IMR-90 (cell line): ENCODE data around the gene ARR3. TPM values are rescaled to one million over a fixed set of nuclear protein-coding genes. Genes with fewer than 3 reads are reported as not detected.

Source experiments
- ATAC-seq: fragments of 200-7000 bp; cut with Tn5 transposase; 2 replicates; pipeline ENCODE4 v1.9.1; 2020; ENCODE audit warnings: low read depth, mild to moderate bottlenecking, moderate library complexity
- BruUV-seq: library from RNA; stranded (reverse); fragments of 400-500 nt; replicated peaks from 2 replicates; lab custom pipeline; 2021; lab: Mats Ljungman, UMichigan
- CTCF ChIA-PET: fragments of 300-600 bp; formaldehyde crosslinking; extraction: SDS; loops from one replicate; lab custom pipeline; 2021; ENCODE audit warnings: antibody characterized with exemption; lab: Yijun Ruan, JAX
- POLR2A ChIA-PET: fragments of 300-600 bp; sonication (Branson Sonifier 250); formaldehyde crosslinking; loops from one replicate; lab custom pipeline; 2022; ENCODE audit warnings: antibody characterized with exemption; ENCODE audit not compliant: unreplicated experiment; lab: Charles Lee
- DNase-seq: peaks from one replicate; pipeline ENCODE4 v3.0.0; 2013
- H2AFZ ChIP-seq: replicated peaks from 2 replicates; pipeline ENCODE3; 2013; ENCODE audit warnings: low read length, mild to moderate bottlenecking; ENCODE audit not compliant: poor library complexity
- H2AK5ac ChIP-seq: 2 replicates; pipeline ENCODE4 v1.6.1; 2013; ENCODE audit warnings: low read depth, low read length, inconsistent platforms
- H2AK9ac ChIP-seq: replicated peaks from 2 replicates; pipeline ENCODE3; 2013; ENCODE audit warnings: mild to moderate bottlenecking, low read depth, low read length, moderate library complexity; ENCODE audit not compliant: poor library complexity
- H2BK120ac ChIP-seq: 2 replicates; pipeline ENCODE4 v1.6.1; 2013; ENCODE audit warnings: low read depth, low read length, inconsistent platforms
- H2BK15ac ChIP-seq: 3 replicates; pipeline ENCODE4 v1.6.1; 2013; ENCODE audit warnings: low read depth, low read length, inconsistent platforms
- H2BK20ac ChIP-seq: 2 replicates; pipeline ENCODE4 v1.6.1; 2013; ENCODE audit warnings: low read depth, mild to moderate bottlenecking, inconsistent platforms, low read length, moderate library complexity
- H2BK5ac ChIP-seq: 2 replicates; pipeline ENCODE4 v1.6.1; 2013; ENCODE audit warnings: mild to moderate bottlenecking, low read depth, low read length, inconsistent platforms; ENCODE audit not compliant: poor library complexity, severe bottlenecking
- H3K14ac ChIP-seq: replicated peaks from 2 replicates; pipeline ENCODE4 v1.6.1; 2013; ENCODE audit warnings: low read depth, low read length, inconsistent platforms
- H3K18ac ChIP-seq: 2 replicates; pipeline ENCODE4 v1.6.1; 2013; ENCODE audit warnings: low read depth, low read length, control low read depth
- H3K23ac ChIP-seq: 2 replicates; pipeline ENCODE4 v1.6.1; 2013; ENCODE audit warnings: low read depth, low read length, inconsistent platforms
- H3K27ac ChIP-seq: 2 replicates; pipeline ENCODE4 v1.5.1; 2013; ENCODE audit warnings: mild to moderate bottlenecking, control low read depth, low read length; ENCODE audit not compliant: insufficient read depth
- H3K27me3 ChIP-seq: 2 replicates; pipeline ENCODE4 v1.6.1; 2013; ENCODE audit warnings: low read length; ENCODE audit not compliant: control insufficient read depth, insufficient read depth
- H3K36me3 ChIP-seq: 2 replicates; pipeline ENCODE4 v1.6.1; 2013; ENCODE audit warnings: low read length, mixed read lengths; ENCODE audit not compliant: control insufficient read depth, insufficient read depth
- H3K4ac ChIP-seq: 2 replicates; pipeline ENCODE4 v1.6.1; 2013; ENCODE audit warnings: low read depth, low read length, inconsistent platforms
- H3K4me1 ChIP-seq: 2 replicates; pipeline ENCODE4 v1.6.1; 2013; ENCODE audit warnings: low read length, mixed read lengths; ENCODE audit not compliant: control insufficient read depth, insufficient read depth
- H3K4me2 ChIP-seq: 2 replicates; pipeline ENCODE4 v1.6.1; 2013; ENCODE audit warnings: low read depth, mild to moderate bottlenecking, control low read depth, low read length, moderate library complexity
- H3K4me3 ChIP-seq: 2 replicates; pipeline ENCODE4 v1.5.1; 2013; ENCODE audit warnings: low read depth, mild to moderate bottlenecking, control low read depth, low read length, moderate library complexity; ENCODE audit not compliant: insufficient read depth
- H3K56ac ChIP-seq: 2 replicates; pipeline ENCODE4 v1.6.1; 2013; ENCODE audit warnings: low read length, inconsistent platforms; ENCODE audit not compliant: insufficient read depth; ENCODE audit errors: extremely low read depth
- H3K79me1 ChIP-seq, 2 experiments: 2 replicates each; pipeline ENCODE4 v1.6.1; 2013; ENCODE audit warnings: low read length in 2 of 2, inconsistent platforms in 1 of 2, low read depth in 1 of 2
- H3K9ac ChIP-seq: 2 replicates; pipeline ENCODE4 v1.6.1; 2013; ENCODE audit warnings: low read depth, low read length, control low read depth
- H3K9me1 ChIP-seq: 2 replicates; pipeline ENCODE4 v1.6.1; 2013; ENCODE audit warnings: low read length, inconsistent platforms; ENCODE audit not compliant: insufficient read depth
- H3K9me3 ChIP-seq: 2 replicates; pipeline ENCODE4 v1.6.1; 2013; ENCODE audit warnings: low read length; ENCODE audit not compliant: control insufficient read depth, insufficient read depth
- H4K20me1 ChIP-seq: 2 replicates; pipeline ENCODE4 v1.6.1; 2013; ENCODE audit warnings: low read length, inconsistent platforms; ENCODE audit not compliant: insufficient read depth
- H4K5ac ChIP-seq: 2 replicates; pipeline ENCODE4 v1.6.1; 2013; ENCODE audit warnings: mild to moderate bottlenecking, low read depth, low read length, control low read depth
- H4K8ac ChIP-seq, 2 experiments: 2 replicates each; pipeline ENCODE4 v1.6.1; 2013; ENCODE audit warnings: low read depth in 2 of 2, low read length in 2 of 2, control low read depth in 1 of 2, inconsistent platforms in 1 of 2
- H4K91ac ChIP-seq: 2 replicates; pipeline ENCODE4 v1.6.1; 2013; ENCODE audit warnings: low read depth, low read length, inconsistent platforms; ENCODE audit not compliant: insufficient read depth
- BHLHE40 ChIP-seq: fragments of 150-350 bp; IDR thresholded peaks from 2 replicates; pipeline ENCODE4 v1.6.1; 2016; ENCODE audit warnings: mild to moderate bottlenecking, low read depth, low read length
- CEBPB ChIP-seq: IDR thresholded peaks from 2 replicates; pipeline ENCODE4 v1.6.1; 2012; ENCODE audit warnings: low read depth, low read length, improper control_type of control experiment
- CHD1 ChIP-seq: IDR thresholded peaks from 2 replicates; pipeline ENCODE4 v1.6.1; 2012; ENCODE audit warnings: low read depth, low read length, improper control_type of control experiment
- CTCF ChIP-seq: conservative IDR thresholded peaks from 2 replicates; pipeline ENCODE4 v1.5.1; 2012; ENCODE audit warnings: mild to moderate bottlenecking, low read depth, low read length, improper control_type of control experiment
- ELK1 ChIP-seq: fragments of 150-350 bp; IDR thresholded peaks from 2 replicates; pipeline ENCODE4 v1.6.1; 2016; ENCODE audit warnings: low read depth, mild to moderate bottlenecking, low read length, moderate library complexity, borderline replicate concordance
- FOS ChIP-seq: fragments of 150-350 bp; IDR thresholded peaks from 2 replicates; pipeline ENCODE4 v1.6.1; 2016; ENCODE audit warnings: low read depth, low read length
- MAFK ChIP-seq: IDR thresholded peaks from 2 replicates; pipeline ENCODE4 v1.6.1; 2012; ENCODE audit warnings: low read depth, low read length, improper control_type of control experiment
- MAZ ChIP-seq: IDR thresholded peaks from 2 replicates; pipeline ENCODE4 v1.6.1; 2012; ENCODE audit warnings: low read depth, mild to moderate bottlenecking, low read length, improper control_type of control experiment, moderate library complexity, borderline replicate concordance
- MXI1 ChIP-seq: IDR thresholded peaks from 2 replicates; pipeline ENCODE4 v1.6.1; 2012; ENCODE audit warnings: low read depth, mild to moderate bottlenecking, low read length, moderate library complexity, borderline replicate concordance
- NFE2L2 ChIP-seq: fragments of 150-350 bp; IDR thresholded peaks from 2 replicates; pipeline ENCODE4 v1.6.1; 2016; ENCODE audit warnings: low read depth, mild to moderate bottlenecking, low read length
- POLR2A ChIP-seq: IDR thresholded peaks from 2 replicates; pipeline ENCODE4 v1.6.1; 2012; ENCODE audit warnings: mild to moderate bottlenecking, low read depth, low read length
- RAD21 ChIP-seq: IDR thresholded peaks from 2 replicates; pipeline ENCODE4 v1.6.1; 2012; ENCODE audit warnings: low read length, improper control_type of control experiment
- RCOR1 ChIP-seq: IDR thresholded peaks from 2 replicates; pipeline ENCODE4 v1.6.1; 2012; ENCODE audit warnings: mild to moderate bottlenecking, low read length, improper control_type of control experiment; ENCODE audit not compliant: insufficient replicate concordance
- RFX5 ChIP-seq: IDR thresholded peaks from 2 replicates; pipeline ENCODE4 v1.8.0; 2012; ENCODE audit warnings: low read depth, mild to moderate bottlenecking, low read length, moderate library complexity
- SMC3 ChIP-seq: fragments of 150-350 bp; IDR thresholded peaks from 2 replicates; pipeline ENCODE4 v1.6.1; 2016; ENCODE audit warnings: low read depth, mild to moderate bottlenecking, antibody characterized with exemption, low read length, moderate library complexity
- USF2 ChIP-seq: fragments of 150-350 bp; IDR thresholded peaks from 2 replicates; pipeline ENCODE4 v1.6.1; 2017; ENCODE audit warnings: mild to moderate bottlenecking, antibody characterized with exemption, low read length, low read depth
- WGBS, 2 experiments: methylation state at CpG; one replicate each; pipeline versions ENCODE4 v1.1.5 to v1.1.7; 2013; ENCODE audit warnings: missing lambda C conversion rate in 2 of 2; ENCODE audit not compliant: insufficient read length in 1 of 2; ENCODE audit errors: extremely low coverage in 2 of 2; 5-methylcytosine and 5-hydroxymethylcytosine counted together
- dilution Hi-C: fragments of 300-500 bp; cut with HindIII; formaldehyde crosslinking; loops from one replicate; pipeline ENCODE4 v1.14.3; 2018; ENCODE audit warnings: low sequenced_read_pairs; ENCODE audit not compliant: unreplicated experiment
- in situ Hi-C: fragments of 300-500 bp; cut with MboI; formaldehyde crosslinking; loops from 3 replicates; pipeline ENCODE4 v1.14.3; 2019; ENCODE audit warnings: low sequenced_read_pairs, inconsistent platforms, mixed read lengths
- intact Hi-C: fragments of 100-400 bp; cut with micrococcal nuclease; formaldehyde crosslinking; loops from 2 replicates; pipeline ENCODE4 v1.10.0; 2022
- polyA plus RNA-seq, 3 experiments: library from polyadenylated mRNA; depleted of rRNA; stranded (reverse); fragments of >200 nt; gene quantifications; 2 replicates each; pipeline ENCODE4 v1.2.3, GENCODE V29; 2012; ENCODE audit warnings: low replicate concordance in 1 of 3
- total RNA-seq: library from RNA; depleted of rRNA; stranded (reverse); fragments of >200 nt; gene quantifications from 2 replicates; pipeline ENCODE4 v1.2.3, GENCODE V29; 2012

Gene ARR3
- total and polyA plus RNA-seq, 2 of the 4 experiments (the other 2 are of a cell fraction): not detected

- Histone ChIP-seq H3K9me1 (no peaks in the 10 kb centered on the region), H2AFZ (no peak overlapping the region), H2AK5ac (no peak overlapping the region), H3K9ac (no peak overlapping the region), H3K14ac (no peak overlapping the region), H3K4me3 (no peak overlapping the region), H3K23ac (no peak overlapping the region), H2BK120ac (no peak overlapping the region), H3K4me2 (no peak overlapping the region), H3K56ac (no peak overlapping the region), H2AK9ac (no peak overlapping the region), H3K18ac (no peak overlapping the region), H4K91ac (no peak overlapping the region), H4K8ac (no peak overlapping the region), H3K36me3 (no peaks in the 10 kb centered on the region), H2BK20ac (no peak overlapping the region), H3K9me3 (no peaks in the 10 kb centered on the region), H4K5ac (no peak overlapping the region), H3K4ac (no peak overlapping the region), H3K79me1 (no peaks in the 10 kb centered on the region; a peak in 1 of 4 replicates), H4K20me1 (no peaks in the 10 kb centered on the region), H3K4me1 (no peaks in the 10 kb centered on the region), H2BK15ac (no peak overlapping the region), H3K27ac (no peak overlapping the region), H2BK5ac (no peak overlapping the region), H3K27me3 (no peaks in the 10 kb centered on the region; the same call in 1 of the 2 replicates)
- no TSS peak for BruUV-seq
- intact Hi-C loops (no loop called here), dilution Hi-C loops (no loop called here), in situ Hi-C loops (no loop called here)
- WGBS, 2 experiments: no CpG with 5 or more reads among the region's 1 CpG
- TF ChIP-seq MXI1 (no peak), RAD21 (no peak), FOS (no peak), USF2 (no peak), SMC3 (no peak), NFE2L2 (no peak), RCOR1 (no peak), MAFK (no peak), MAZ (no peak), RFX5 (no peak), ELK1 (no peak), CTCF (no peak), BHLHE40 (no peak), CEBPB (no peak), CHD1 (no peak), POLR2A (no peak)
- ATAC-seq (no peak), DNase-seq (peak; percentile 16)
- ChIA-PET CTCF (no interaction called here), POLR2A (no interaction called here)
Measured at GRCh38 chrX:70331161-70331560, 63.0 kb downstream of the ARR3 start.
